OCI-LY7 (cell line): Measurements from ENCODE around the gene NACAD. TPM values are rescaled to one million over a fixed set of nuclear protein-coding genes. Genes with fewer than 3 reads are reported as not detected.

Experiments used
- BruUV-seq: library from RNA; stranded (reverse); fragments of 400-500 nt; replicated peaks from 2 replicates; lab custom pipeline; 2021; lab: Mats Ljungman, UMichigan
- CTCF ChIA-PET: fragments of 300-600 bp; sonication (Branson Sonifier 250); formaldehyde crosslinking; loops from one replicate; lab custom pipeline; 2022; ENCODE audit warnings: antibody characterized with exemption; ENCODE audit not compliant: unreplicated experiment; lab: Charles Lee
- POLR2A ChIA-PET: fragments of 300-600 bp; sonication (Branson Sonifier 250); formaldehyde crosslinking; loops from one replicate; lab custom pipeline; 2022; ENCODE audit warnings: antibody characterized with exemption; lab: Charles Lee
- DNase-seq: peaks from one replicate; pipeline ENCODE4 v3.0.0-alpha.2; 2015; ENCODE audit warnings: low spot score
- H2AFZ ChIP-seq: fragments of 200-600 bp; sonication (generic), shearing (Covaris generic); 2 replicates; pipeline ENCODE4 v1.6.1; 2014; ENCODE audit warnings: mild to moderate bottlenecking, antibody characterized with exemption, low read length, moderate library complexity
- H3K27ac ChIP-seq: fragments of 200-600 bp; sonication (generic); 2 replicates; pipeline ENCODE4 v1.5.1; 2014; ENCODE audit warnings: mixed run types, low read depth, mild to moderate bottlenecking, moderate library complexity, low read length, inconsistent platforms; ENCODE audit not compliant: poor library complexity, severe bottlenecking
- H3K36me3 ChIP-seq: fragments of 200-600 bp; sonication (generic); 2 replicates; pipeline ENCODE4 v1.6.1; 2014; ENCODE audit warnings: mild to moderate bottlenecking, antibody characterized with exemption, low read length, moderate library complexity, mixed read lengths; ENCODE audit not compliant: insufficient read depth
- H3K4me1 ChIP-seq: fragments of 200-600 bp; sonication (generic); 2 replicates; pipeline ENCODE4 v1.5.1; 2014; ENCODE audit warnings: mild to moderate bottlenecking, low read length; ENCODE audit not compliant: insufficient read depth, poor library complexity, severe bottlenecking
- H3K4me2 ChIP-seq: fragments of 200-600 bp; sonication (generic); 2 replicates; pipeline ENCODE4 v1.6.1; 2014; ENCODE audit warnings: mild to moderate bottlenecking, low read length
- H3K4me3 ChIP-seq: fragments of 200-600 bp; sonication (generic); 2 replicates; pipeline ENCODE4 v1.5.1; 2014; ENCODE audit warnings: mild to moderate bottlenecking, low read depth, low read length; ENCODE audit not compliant: poor library complexity, severe bottlenecking
- H3K79me2 ChIP-seq: fragments of 200-600 bp; sonication (generic); 2 replicates; pipeline ENCODE4 v1.6.1; 2016; ENCODE audit warnings: low read depth, mild to moderate bottlenecking, low read length, moderate library complexity, mixed read lengths; ENCODE audit not compliant: insufficient read depth
- H3K9me2 ChIP-seq: fragments of 200-600 bp; sonication (generic); 2 replicates; pipeline ENCODE4 v1.6.1; 2016; ENCODE audit warnings: mild to moderate bottlenecking, low read length, mixed read lengths; ENCODE audit not compliant: insufficient read depth
- H3K9me3 ChIP-seq: fragments of 200-600 bp; sonication (generic); 2 replicates; pipeline ENCODE4 v1.6.1; 2014; ENCODE audit warnings: mild to moderate bottlenecking, mixed run types, low read length, mixed read lengths
- H4K20me1 ChIP-seq: fragments of 200-600 bp; sonication (generic); 2 replicates; pipeline ENCODE4 v1.6.1; 2014; ENCODE audit warnings: mild to moderate bottlenecking, antibody characterized with exemption, low read length, moderate library complexity, mixed read lengths; ENCODE audit not compliant: insufficient read depth
- EZH2phosphoT487 ChIP-seq: fragments of 200-600 bp; sonication (generic); IDR thresholded peaks from 2 replicates; pipeline ENCODE4 v1.6.1; 2018; ENCODE audit warnings: low read depth, borderline replicate concordance, mild to moderate bottlenecking, mixed run types, antibody characterized with exemption, low read length, moderate library complexity, mixed read lengths
- intact Hi-C: fragments of 100-400 bp; cut with micrococcal nuclease; formaldehyde crosslinking; loops from one replicate; pipeline ENCODE4 v1.10.0; 2022; ENCODE audit not compliant: unreplicated experiment
- total RNA-seq, 2 experiments: library from RNA; depleted of rRNA in 1 of 2; stranded (reverse); fragments of >200 nt in 1 of 2; shearing (Covaris generic) in 1 of 2; gene quantifications; 2 replicates each; pipeline ENCODE4 v1.2.3, GENCODE V29; 2014 to 2022
- TF ChIP-seq, protein P1 (sequence below): fragments of 200-600 bp; sonication (generic); conservative IDR thresholded peaks from 2 replicates; pipeline ENCODE4 v1.5.1; 2014; ENCODE audit warnings: mild to moderate bottlenecking, antibody characterized with exemption, low read length, moderate library complexity, mixed read lengths

NACAD gene
- total RNA-seq, 2 experiments from 2014 or later = not detected

DNA sequence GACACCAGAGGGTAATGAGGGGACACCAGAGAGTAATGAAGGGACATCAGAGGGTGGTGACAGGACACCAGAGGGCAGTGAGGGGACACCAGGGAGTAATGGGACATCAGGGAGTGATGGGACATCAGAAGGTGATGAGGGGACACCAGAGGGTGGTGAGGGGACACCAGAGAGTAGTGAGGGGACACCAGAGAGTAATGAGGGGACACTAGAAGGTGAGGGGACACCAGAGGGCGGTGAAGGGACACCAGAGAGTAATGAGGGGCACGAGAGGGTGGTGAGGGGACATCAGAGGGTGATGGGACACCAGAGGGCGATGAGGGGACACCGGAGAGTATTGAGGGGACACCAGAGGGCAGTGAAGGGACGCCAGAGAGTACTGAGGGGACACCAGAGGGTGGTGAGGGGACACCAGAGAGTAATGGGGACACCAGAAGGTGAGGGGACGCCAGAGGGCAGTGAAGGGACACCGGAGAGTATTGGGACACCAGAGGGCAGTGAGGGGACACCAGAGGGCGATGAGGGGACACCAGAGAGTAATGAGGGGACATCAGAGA lies 10.6 kb downstream of the NACAD start:
- Histone ChIP-seq H3K4me3 (no peak overlapping the region), H3K27ac (no peak overlapping the region), H3K36me3 (peaks cover 48% of the 10 kb centered on the region), H3K79me2 (no peaks in the 10 kb centered on the region), H3K4me1 (no peaks in the 10 kb centered on the region), H3K9me3 (no peaks in the 10 kb centered on the region), H2AFZ (no peak overlapping the region), H4K20me1 (no peaks in the 10 kb centered on the region), H3K4me2 (no peak overlapping the region), H3K9me2 (no peaks in the 10 kb centered on the region)
- no TSS peak for BruUV-seq
- ChIA-PET CTCF (no interaction called here), POLR2A (no interaction called here)
- no peak for DNase-seq
- intact Hi-C loops = loop anchor here (5.0 kb wide), 1 partner anchor 59 kb away; no protein-coding TSS in a partner anchor
- TF ChIP-seq EZH2phosphoT487 = no peak
- TF ChIP-seq, protein P1, sequence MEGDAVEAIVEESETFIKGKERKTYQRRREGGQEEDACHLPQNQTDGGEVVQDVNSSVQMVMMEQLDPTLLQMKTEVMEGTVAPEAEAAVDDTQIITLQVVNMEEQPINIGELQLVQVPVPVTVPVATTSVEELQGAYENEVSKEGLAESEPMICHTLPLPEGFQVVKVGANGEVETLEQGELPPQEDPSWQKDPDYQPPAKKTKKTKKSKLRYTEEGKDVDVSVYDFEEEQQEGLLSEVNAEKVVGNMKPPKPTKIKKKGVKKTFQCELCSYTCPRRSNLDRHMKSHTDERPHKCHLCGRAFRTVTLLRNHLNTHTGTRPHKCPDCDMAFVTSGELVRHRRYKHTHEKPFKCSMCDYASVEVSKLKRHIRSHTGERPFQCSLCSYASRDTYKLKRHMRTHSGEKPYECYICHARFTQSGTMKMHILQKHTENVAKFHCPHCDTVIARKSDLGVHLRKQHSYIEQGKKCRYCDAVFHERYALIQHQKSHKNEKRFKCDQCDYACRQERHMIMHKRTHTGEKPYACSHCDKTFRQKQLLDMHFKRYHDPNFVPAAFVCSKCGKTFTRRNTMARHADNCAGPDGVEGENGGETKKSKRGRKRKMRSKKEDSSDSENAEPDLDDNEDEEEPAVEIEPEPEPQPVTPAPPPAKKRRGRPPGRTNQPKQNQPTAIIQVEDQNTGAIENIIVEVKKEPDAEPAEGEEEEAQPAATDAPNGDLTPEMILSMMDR = no peak

- no peak for TF ChIP-seq EZH2phosphoT487
- TF ChIP-seq, protein P1 = no peak
- Histone ChIP-seq H4K20me1 (no peaks in the 10 kb centered on the region), H2AFZ (no peak overlapping the region), H3K79me2 (no peaks in the 10 kb centered on the region), H3K4me3 (no peak overlapping the region), H3K9me3 (no peaks in the 10 kb centered on the region), H3K9me2 (no peaks in the 10 kb centered on the region), H3K36me3 (peaks cover 54% of the 10 kb centered on the region), H3K27ac (no peak overlapping the region), H3K4me2 (no peak overlapping the region), H3K4me1 (no peaks in the 10 kb centered on the region)
- CTCF ChIA-PET = no interaction called here
- intact Hi-C loops = loop anchor here (5.0 kb wide), 1 partner anchor 60 kb away; no protein-coding TSS in a partner anchor
- no TSS peak for BruUV-seq
- POLR2A ChIA-PET = interaction anchor here (0.7 kb wide), 1 partner anchor 83 kb away, joined by 4 read pairs; no protein-coding TSS in a partner anchor
- DNase-seq = no peak
Observed at GRCh38 chr7:45077579-45077978, 11.2 kb downstream of the NACAD start.

DNA sequence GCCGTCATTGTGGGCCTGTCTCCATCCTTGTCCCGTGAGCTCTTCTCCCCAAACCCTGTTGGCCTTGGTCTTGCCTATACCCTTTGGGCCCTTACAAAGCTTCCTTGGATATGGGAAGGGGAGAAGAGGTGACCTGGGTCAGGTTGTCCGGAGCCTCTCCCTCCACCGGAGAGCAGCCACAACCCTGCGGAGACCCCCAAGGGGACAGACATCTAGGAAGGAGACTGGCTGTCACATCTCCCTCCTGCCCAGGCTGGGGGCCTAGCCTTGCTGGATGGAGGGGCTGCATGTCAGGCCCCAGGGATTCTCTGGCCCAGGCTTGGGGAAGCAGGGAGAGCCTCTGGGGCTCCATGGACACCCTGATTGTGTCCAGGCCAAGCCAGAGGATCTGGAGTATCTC lies 11.8 kb downstream of the NACAD start:
- H3K4me3 ChIP-seq = no peak overlapping the region
- H3K9me2 ChIP-seq = no peaks in the 10 kb centered on the region
- no peak for TF ChIP-seq EZH2phosphoT487
- TF ChIP-seq, protein P1 = no peak
- H2AFZ ChIP-seq = no peak overlapping the region
- ChIA-PET CTCF (no interaction called here), POLR2A (interaction anchor here (0.6 kb wide), 1 partner anchor 14 kb away, joined by 4 read pairs; no protein-coding TSS in a partner anchor)
- intact Hi-C loops = loop anchor here (5.0 kb wide), 1 partner anchor 60 kb away; no protein-coding TSS in a partner anchor
- H3K4me2 ChIP-seq = no peak overlapping the region
- H3K79me2 ChIP-seq = no peaks in the 10 kb centered on the region
- peaks cover 60% of the 10 kb centered on the region for H3K36me3 ChIP-seq
- H4K20me1 ChIP-seq = no peaks in the 10 kb centered on the region
- H3K4me1 ChIP-seq = no peaks in the 10 kb centered on the region
- DNase-seq = no peak
- H3K9me3 ChIP-seq = no peaks in the 10 kb centered on the region
- no peak overlapping the region for H3K27ac ChIP-seq
- no TSS peak for BruUV-seq
